ENCODE measurements around the gene WNT7B.

GRCh38 chr22:45917146-45917545, 59.8 kb downstream of the WNT7B start:
- TF ChIP-seq CTCF (IDR thresholded peaks at IDR 0.05) = no peak
- TF ChIP-seq POLR2A (IDR thresholded peaks at IDR 0.05) = no peak

Data from suprapubic skin (tissue), 3 donors.